ENCODE results near the gene LTBR. TPM values are rescaled to one million over a fixed set of nuclear protein-coding genes. Genes with fewer than 3 reads are reported as not detected.
A peak's percentile ranks its signal among the peaks of the same experiment; 100 is the strongest.

Gene LTBR
- polyA plus RNA-seq, 3 donors, result 56.4 to 108 (median 60.6) TPM

- 59% methylated on average over 4 of the region's 13 CpGs for WGBS (ENCODE audit: insufficient coverage)
Measured at GRCh38 chr12:6334940-6335450, 49.0 kb upstream of the LTBR start.

GRCh38 chr12:6335451-6336078 is 48.4 kb upstream of the LTBR start:
- peaks cover 0 to 1% (median 0%) of the 10 kb centered on the region in 3 donors for H3K27me3 Mint-ChIP-seq (ENCODE audit: low read depth in 3 of 3)
- Histone ChIP-seq H3K4me1 (ENCODE audit: control insufficient read depth in 1 of 2, insufficient read depth in 2 of 2, low read length in 2 of 2) (peaks cover 90 to 97% of the 10 kb centered on the region in 2 donors), H3K9ac (ENCODE audit: insufficient read depth, low read length, poor library complexity, severe bottlenecking) (peak overlapping the region; percentile 73), H3K27me3 (ENCODE audit: control insufficient read depth in 2 of 2, insufficient read depth in 2 of 2, low read length in 2 of 2) (no peaks in the 10 kb centered on the region), H4K20me1 (ENCODE audit: insufficient read depth, low read length) (peaks cover 100% of the 10 kb centered on the region), H3K4me2 (replicated peaks; ENCODE audit: extremely low read depth, low read length, poor library complexity, severe bottlenecking) (peak overlapping the region; percentile 98), H3K4me3 (replicated peaks in 1 of 3; ENCODE audit: low read depth in 2 of 3, low read length in 3 of 3) (peak overlapping the region; percentile 49 to 95 (median 90)), H3K9me3 (replicated peaks in 1 of 2; ENCODE audit: control insufficient read depth in 1 of 2, insufficient read depth in 1 of 2, low read length in 2 of 2) (no peaks in the 10 kb centered on the region), H3K27ac (ENCODE audit: low read depth in 1 of 2, low read length in 2 of 2) (peak overlapping the region; percentile 79 to 93), H3K36me3 (replicated peaks in 1 of 2; ENCODE audit: control insufficient read depth in 1 of 2, insufficient read depth in 2 of 2, low read length in 2 of 2) (peaks cover 45 to 47% of the 10 kb centered on the region in 2 donors), H3K79me2 (ENCODE audit: insufficient read depth, low read length) (peaks cover 99% of the 10 kb centered on the region), H2AFZ (ENCODE audit: insufficient read depth, low read depth, low read length, poor library complexity, severe bottlenecking) (no peak overlapping the region)
- TF ChIP-seq, protein P1, sequence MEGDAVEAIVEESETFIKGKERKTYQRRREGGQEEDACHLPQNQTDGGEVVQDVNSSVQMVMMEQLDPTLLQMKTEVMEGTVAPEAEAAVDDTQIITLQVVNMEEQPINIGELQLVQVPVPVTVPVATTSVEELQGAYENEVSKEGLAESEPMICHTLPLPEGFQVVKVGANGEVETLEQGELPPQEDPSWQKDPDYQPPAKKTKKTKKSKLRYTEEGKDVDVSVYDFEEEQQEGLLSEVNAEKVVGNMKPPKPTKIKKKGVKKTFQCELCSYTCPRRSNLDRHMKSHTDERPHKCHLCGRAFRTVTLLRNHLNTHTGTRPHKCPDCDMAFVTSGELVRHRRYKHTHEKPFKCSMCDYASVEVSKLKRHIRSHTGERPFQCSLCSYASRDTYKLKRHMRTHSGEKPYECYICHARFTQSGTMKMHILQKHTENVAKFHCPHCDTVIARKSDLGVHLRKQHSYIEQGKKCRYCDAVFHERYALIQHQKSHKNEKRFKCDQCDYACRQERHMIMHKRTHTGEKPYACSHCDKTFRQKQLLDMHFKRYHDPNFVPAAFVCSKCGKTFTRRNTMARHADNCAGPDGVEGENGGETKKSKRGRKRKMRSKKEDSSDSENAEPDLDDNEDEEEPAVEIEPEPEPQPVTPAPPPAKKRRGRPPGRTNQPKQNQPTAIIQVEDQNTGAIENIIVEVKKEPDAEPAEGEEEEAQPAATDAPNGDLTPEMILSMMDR (IDR thresholded peaks at IDR 0.05), result peak; percentile 58
- intact Hi-C loops (cut with micrococcal nuclease), result loop anchor here (5.0 to 10.0 kb wide), 4 partner anchors 42 to 202 kb away; partner anchors contain the start of genes SCNN1A (in 2 of the 2) and GAPDH (in 1 of the 2)
- no peaks in the 10 kb centered on the region for H3K9me3 Mint-ChIP-seq
- H3K4me3 Mint-ChIP-seq, result no peak overlapping the region
- H3K4me1 Mint-ChIP-seq, result peaks cover 49% of the 10 kb centered on the region
- no peak overlapping the region for H3K27ac Mint-ChIP-seq
- WGBS (ENCODE audit: insufficient coverage), result 0% methylated on average over 6 of the region's 11 CpGs
- H3K36me3 Mint-ChIP-seq, result peaks cover 43 to 49% of the 10 kb centered on the region in 2 donors
- peak; percentile 77 to 88 (median 80) for DNase-seq

More at GRCh38 chr12:6334940-6335450, 49.0 kb upstream of the LTBR start:
- Histone ChIP-seq H3K4me2 (replicated peaks; ENCODE audit: extremely low read depth, low read length, poor library complexity, severe bottlenecking) (peak overlapping the region; percentile 98), H3K9ac (ENCODE audit: insufficient read depth, low read length, poor library complexity, severe bottlenecking) (peak overlapping the region; percentile 73), H3K4me1 (ENCODE audit: control insufficient read depth in 1 of 2, insufficient read depth in 2 of 2, low read length in 2 of 2) (peaks cover 94 to 100% of the 10 kb centered on the region in 2 donors), H3K36me3 (replicated peaks in 1 of 2; ENCODE audit: control insufficient read depth in 1 of 2, insufficient read depth in 2 of 2, low read length in 2 of 2) (peaks cover 51 to 53% of the 10 kb centered on the region in 2 donors), H2AFZ (ENCODE audit: insufficient read depth, low read depth, low read length, poor library complexity, severe bottlenecking) (no peak overlapping the region), H3K9me3 (replicated peaks in 1 of 2; ENCODE audit: control insufficient read depth in 1 of 2, insufficient read depth in 1 of 2, low read length in 2 of 2) (no peaks in the 10 kb centered on the region), H3K27ac (ENCODE audit: low read depth in 1 of 2, low read length in 2 of 2) (peak overlapping the region; percentile 79 to 93), H3K27me3 (ENCODE audit: control insufficient read depth in 2 of 2, insufficient read depth in 2 of 2, low read length in 2 of 2) (no peaks in the 10 kb centered on the region), H4K20me1 (ENCODE audit: insufficient read depth, low read length) (peaks cover 100% of the 10 kb centered on the region), H3K4me3 (replicated peaks in 1 of 3; ENCODE audit: low read depth in 2 of 3, low read length in 3 of 3) (peak overlapping the region; percentile 49 to 95 (median 90)), H3K79me2 (ENCODE audit: insufficient read depth, low read length) (peaks cover 99% of the 10 kb centered on the region)
- intact Hi-C loops (cut with micrococcal nuclease), result loop anchor here (5.0 to 10.0 kb wide), 4 partner anchors 42 to 202 kb away; partner anchors contain the start of genes SCNN1A (in 2 of the 2) and GAPDH (in 1 of the 2)
- TF ChIP-seq, protein P1 (IDR thresholded peaks at IDR 0.05), result no peak
- peaks cover 49 to 55% of the 10 kb centered on the region in 2 donors for H3K36me3 Mint-ChIP-seq
- peaks cover 55% of the 10 kb centered on the region for H3K4me1 Mint-ChIP-seq
- no peak for DNase-seq
- no peaks in the 10 kb centered on the region for H3K9me3 Mint-ChIP-seq
- no peak overlapping the region for H3K27ac Mint-ChIP-seq
- H3K27me3 Mint-ChIP-seq (ENCODE audit: low read depth in 3 of 3), result peaks cover 0 to 1% (median 0%) of the 10 kb centered on the region in 3 donors
- H3K4me3 Mint-ChIP-seq, result no peak overlapping the region

All from CD14-positive monocyte (primary cell).